ENCODE measurements around the gene TMEM95. TPM values are rescaled to one million over a fixed set of nuclear protein-coding genes. Genes with fewer than 3 reads are reported as not detected.
A peak's percentile ranks its signal among the peaks of the same experiment; 100 is the strongest.

The TMEM95 gene
- total and polyA plus RNA-seq, 8 donors: not detected

- Histone ChIP-seq H3K4me3 (peak within 1 kb of the TSS; percentile 59 to 61), H3K9me3 (no peaks in the 10 kb centered on the region), H3K27me3 (peaks cover 0 to 37% of the 10 kb centered on the region in 2 donors), H3K4me1 (peaks cover 7 to 26% of the 10 kb centered on the region in 2 donors), H3K36me3 (no peaks in the 10 kb centered on the region), H3K27ac (peak within 1 kb of the TSS; percentile 87)
- DNase-seq (peak; percentile 97 to 99 (median 98)), ATAC-seq (peak; percentile 94)
- intact Hi-C loops (cut with DNase I): no loop called here
- TF ChIP-seq, protein P1, sequence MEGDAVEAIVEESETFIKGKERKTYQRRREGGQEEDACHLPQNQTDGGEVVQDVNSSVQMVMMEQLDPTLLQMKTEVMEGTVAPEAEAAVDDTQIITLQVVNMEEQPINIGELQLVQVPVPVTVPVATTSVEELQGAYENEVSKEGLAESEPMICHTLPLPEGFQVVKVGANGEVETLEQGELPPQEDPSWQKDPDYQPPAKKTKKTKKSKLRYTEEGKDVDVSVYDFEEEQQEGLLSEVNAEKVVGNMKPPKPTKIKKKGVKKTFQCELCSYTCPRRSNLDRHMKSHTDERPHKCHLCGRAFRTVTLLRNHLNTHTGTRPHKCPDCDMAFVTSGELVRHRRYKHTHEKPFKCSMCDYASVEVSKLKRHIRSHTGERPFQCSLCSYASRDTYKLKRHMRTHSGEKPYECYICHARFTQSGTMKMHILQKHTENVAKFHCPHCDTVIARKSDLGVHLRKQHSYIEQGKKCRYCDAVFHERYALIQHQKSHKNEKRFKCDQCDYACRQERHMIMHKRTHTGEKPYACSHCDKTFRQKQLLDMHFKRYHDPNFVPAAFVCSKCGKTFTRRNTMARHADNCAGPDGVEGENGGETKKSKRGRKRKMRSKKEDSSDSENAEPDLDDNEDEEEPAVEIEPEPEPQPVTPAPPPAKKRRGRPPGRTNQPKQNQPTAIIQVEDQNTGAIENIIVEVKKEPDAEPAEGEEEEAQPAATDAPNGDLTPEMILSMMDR (IDR thresholded peaks at IDR 0.05): peak in 1 of 2 donors; percentile 15
These were observed 49.2 kb downstream of the TMEM95 start, which contains the start of gene TMEM256 for GRCh38 chr17:7403977-7404736. TMEM256 (minus strand) TSS chr17:7404097; CDS start chr17:7404084, 13 bp downstream.

- Histone ChIP-seq H3K27ac (peak overlapping the region; percentile 87), H3K27me3 (peaks cover 0 to 37% of the 10 kb centered on the region in 2 donors), H3K9me3 (no peaks in the 10 kb centered on the region), H3K4me1 (peaks cover 7 to 26% of the 10 kb centered on the region in 2 donors), H3K4me3 (peak overlapping the region; percentile 59 to 61), H3K36me3 (no peaks in the 10 kb centered on the region)
- peak in 1 of 4 donors; percentile 88 for DNase-seq
- TF ChIP-seq, protein P1 (IDR thresholded peaks at IDR 0.05): no peak
- intact Hi-C loops (cut with DNase I): no loop called here
- ATAC-seq: peak; percentile 53
These were observed 49.9 kb downstream of the TMEM95 start for GRCh38 chr17:7404737-7405349.

DNA sequence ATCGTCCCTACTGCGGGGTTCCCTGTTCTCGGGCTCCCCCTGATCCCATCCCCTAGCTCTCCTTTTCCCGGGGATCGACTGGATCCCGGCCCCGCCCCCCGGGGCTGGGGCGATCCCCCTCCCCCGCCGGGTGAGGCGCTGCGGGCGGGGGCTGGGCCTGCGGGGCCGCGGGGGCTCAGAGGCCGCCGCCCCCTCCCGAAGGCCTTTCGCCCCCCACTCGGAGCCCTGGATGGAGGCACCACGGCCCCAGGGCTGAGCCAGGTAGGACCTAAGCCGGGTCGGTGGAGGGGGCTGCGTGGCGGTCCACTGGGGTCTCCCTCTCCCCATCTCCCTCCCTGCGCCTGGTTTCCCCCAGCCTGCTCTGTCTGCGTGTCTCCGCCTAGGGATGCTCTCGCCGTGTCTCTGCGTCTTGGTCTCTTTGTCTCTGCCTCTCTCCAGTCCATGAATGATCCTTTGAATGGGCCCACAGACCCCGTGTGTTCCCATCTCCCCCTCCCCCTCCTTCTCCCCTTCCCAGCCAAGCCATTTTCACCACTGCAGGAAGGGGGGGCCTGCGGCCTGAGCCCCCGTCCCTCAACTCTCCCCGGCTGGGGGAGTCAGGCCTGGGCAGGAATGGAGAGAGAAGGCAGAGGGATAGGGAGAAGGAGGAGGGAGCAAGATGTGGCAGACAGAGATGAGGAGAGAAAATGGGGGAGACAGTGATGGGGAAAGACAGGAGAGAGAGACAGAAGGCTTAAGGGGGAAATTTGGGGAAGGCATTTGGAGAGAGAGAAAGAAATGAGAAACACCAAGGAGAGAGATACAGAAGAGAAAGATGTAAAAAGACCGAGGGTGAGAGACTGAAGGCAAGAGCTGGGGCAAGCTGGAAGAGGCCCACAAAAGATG is 50.6 kb downstream of the TMEM95 start:
- peaks cover 7 to 26% of the 10 kb centered on the region in 2 donors for H3K4me1 ChIP-seq
- H3K36me3 ChIP-seq: no peaks in the 10 kb centered on the region
- intact Hi-C loops (cut with DNase I): no loop called here
- H3K27ac ChIP-seq: peak overlapping the region; percentile 87
- no peaks in the 10 kb centered on the region for H3K9me3 ChIP-seq
- peak in 1 of 4 donors; percentile 22 for DNase-seq
- peak overlapping the region; percentile 59 to 61 for H3K4me3 ChIP-seq
- ATAC-seq: no peak
- H3K27me3 ChIP-seq: peaks cover 0 to 37% of the 10 kb centered on the region in 2 donors
- TF ChIP-seq, protein P1 (IDR thresholded peaks at IDR 0.05): no peak

GRCh38 chr17:7406235-7406825 is 51.4 kb downstream of the TMEM95 start:
- Histone ChIP-seq H3K36me3 (no peaks in the 10 kb centered on the region), H3K4me3 (no peak overlapping the region), H3K27me3 (peaks cover 0 to 37% of the 10 kb centered on the region in 2 donors), H3K4me1 (peaks cover 7 to 26% of the 10 kb centered on the region in 2 donors), H3K27ac (no peak overlapping the region), H3K9me3 (no peaks in the 10 kb centered on the region)
- TF ChIP-seq, protein P1 (IDR thresholded peaks at IDR 0.05): no peak
- no peak for DNase-seq
- ATAC-seq: no peak
- intact Hi-C loops (cut with DNase I): no loop called here

Other genes with a start within 250 kb of the TMEM95 start
Only the 30 nearest of the 36 such genes appear.
- gene ASGR1, start 175.8 kb upstream of the TMEM95 start, total RNA-seq: 1 to 10 TPM; 2.4 to 7.7 TPM
- 10 to 100 TPM in 4 of 6 donors, 1 to 10 TPM in 2; 8.7 to 13.0 (median 11.0) TPM for gene ASGR1, start 175.8 kb upstream of the TMEM95 start, polyA plus RNA-seq (ENCODE audit: insufficient read length in 6 of 6)
- gene DLG4, start 135.3 kb upstream of the TMEM95 start, total RNA-seq: 10 to 100 TPM; 25.9 to 33.8 TPM
- 10 to 100 TPM; 35.6 to 60.0 (median 47.6) TPM for gene DLG4, start 135.3 kb upstream of the TMEM95 start, polyA plus RNA-seq (ENCODE audit: insufficient read length in 6 of 6)
- 100 to 1,000 TPM; 610 to 654 TPM for gene ACADVL, start 135.2 kb upstream of the TMEM95 start, total RNA-seq
- gene ACADVL, start 135.2 kb upstream of the TMEM95 start, polyA plus RNA-seq (ENCODE audit: insufficient read length in 6 of 6): 100 to 1,000 TPM; 285 to 403 (median 362) TPM
- gene DVL2, start 120.6 kb upstream of the TMEM95 start, total RNA-seq: 10 to 100 TPM; 36.9 to 46.3 TPM
- 10 to 100 TPM; 51.7 to 59.7 (median 54.6) TPM for gene DVL2, start 120.6 kb upstream of the TMEM95 start, polyA plus RNA-seq (ENCODE audit: insufficient read length in 6 of 6)
- 10 to 100 TPM; 31.1 to 45.4 TPM for gene PHF23, start 115.7 kb upstream of the TMEM95 start, total RNA-seq
- gene PHF23, start 115.7 kb upstream of the TMEM95 start, polyA plus RNA-seq (ENCODE audit: insufficient read length in 6 of 6): 10 to 100 TPM; 32.8 to 51.2 (median 46.1) TPM
- 100 to 1,000 TPM; 545 to 559 TPM for gene GABARAP, start 112.7 kb upstream of the TMEM95 start, total RNA-seq
- gene GABARAP, start 112.7 kb upstream of the TMEM95 start, polyA plus RNA-seq (ENCODE audit: insufficient read length in 6 of 6): 100 to 1,000 TPM; 442 to 526 (median 470) TPM
- 100 to 1,000 TPM; 134 to 171 TPM for gene CTDNEP1, start 103.4 kb upstream of the TMEM95 start, total RNA-seq
- 100 to 1,000 TPM; 133 to 154 (median 146) TPM for gene CTDNEP1, start 103.4 kb upstream of the TMEM95 start, polyA plus RNA-seq (ENCODE audit: insufficient read length in 6 of 6)
- 10 to 100 TPM; 26.5 to 46.6 TPM for gene ELP5, start 102.9 kb upstream of the TMEM95 start, total RNA-seq
- gene ELP5, start 102.9 kb upstream of the TMEM95 start, polyA plus RNA-seq (ENCODE audit: insufficient read length in 6 of 6): 10 to 100 TPM; 36.6 to 49.7 (median 42.9) TPM
- gene CLDN7, start 92.7 kb upstream of the TMEM95 start, total RNA-seq: 100 to 1,000 TPM; 187 to 197 TPM
- gene CLDN7, start 92.7 kb upstream of the TMEM95 start, polyA plus RNA-seq (ENCODE audit: insufficient read length in 6 of 6): 10 to 100 TPM; 26.0 to 37.0 (median 34.8) TPM
- under 1 TPM; 0.60 to 0.85 TPM for gene SLC2A4, start 73.4 kb upstream of the TMEM95 start, total RNA-seq
- gene SLC2A4, start 73.4 kb upstream of the TMEM95 start, polyA plus RNA-seq (ENCODE audit: insufficient read length in 6 of 6): 1 to 10 TPM in 4 of 6 donors, under 1 TPM in 2; 0.93 to 1.5 (median 1.3) TPM
- gene YBX2, start 60.5 kb upstream of the TMEM95 start, total RNA-seq: under 1 TPM; 0.37 to 0.67 TPM
- gene YBX2, start 60.5 kb upstream of the TMEM95 start, polyA plus RNA-seq (ENCODE audit: insufficient read length in 6 of 6): 1 to 10 TPM; 1.3 to 2.5 (median 1.6) TPM
- 100 to 1,000 TPM; 307 to 622 TPM for gene EIF5A, start 47.5 kb upstream of the TMEM95 start, total RNA-seq
- 100 to 1,000 TPM; 213 to 323 (median 262) TPM for gene EIF5A, start 47.5 kb upstream of the TMEM95 start, polyA plus RNA-seq (ENCODE audit: insufficient read length in 6 of 6)
- 10 to 100 TPM; 48.2 to 54.9 TPM for gene GPS2, start 39.8 kb upstream of the TMEM95 start, total RNA-seq
- gene GPS2, start 39.8 kb upstream of the TMEM95 start, polyA plus RNA-seq (ENCODE audit: insufficient read length in 6 of 6): 100 to 1,000 TPM in 1 of 6 donors, 10 to 100 TPM in 5; 73.0 to 102 (median 81.9) TPM
- 10 to 100 TPM; 27.8 to 35.2 TPM for gene NEURL4, start 25.8 kb upstream of the TMEM95 start, total RNA-seq
- gene NEURL4, start 25.8 kb upstream of the TMEM95 start, polyA plus RNA-seq (ENCODE audit: insufficient read length in 6 of 6): 10 to 100 TPM; 22.2 to 36.8 (median 27.9) TPM
- gene ACAP1, start 18.6 kb upstream of the TMEM95 start, total RNA-seq: 10 to 100 TPM in 1 of 2 donors, 1 to 10 TPM in 1; 9.9 to 51.4 TPM
- gene ACAP1, start 18.6 kb upstream of the TMEM95 start, polyA plus RNA-seq (ENCODE audit: insufficient read length in 6 of 6): 10 to 100 TPM in 2 of 6 donors, 1 to 10 TPM in 4; 6.7 to 11.3 (median 8.1) TPM
- 10 to 100 TPM; 10.3 to 10.7 TPM for gene KCTD11, start 3.0 kb upstream of the TMEM95 start, total RNA-seq
- 10 to 100 TPM in 3 of 6 donors, 1 to 10 TPM in 3; 8.3 to 13.1 (median 9.9) TPM for gene KCTD11, start 3.0 kb upstream of the TMEM95 start, polyA plus RNA-seq (ENCODE audit: insufficient read length in 6 of 6)
- 1 to 10 TPM; 6.1 to 6.4 TPM for gene TNK1, start 25.9 kb downstream of the TMEM95 start, total RNA-seq
- 1 to 10 TPM; 5.3 to 8.7 (median 6.4) TPM for gene TNK1, start 25.9 kb downstream of the TMEM95 start, polyA plus RNA-seq (ENCODE audit: insufficient read length in 6 of 6)
- 10 to 100 TPM; 42.0 to 42.7 TPM for gene PLSCR3, start 39.4 kb downstream of the TMEM95 start, total RNA-seq
- 10 to 100 TPM; 46.0 to 62.5 (median 57.7) TPM for gene PLSCR3, start 39.4 kb downstream of the TMEM95 start, polyA plus RNA-seq (ENCODE audit: insufficient read length in 6 of 6)
- 10 to 100 TPM; 50.7 to 56.0 TPM for gene TMEM256, start 48.9 kb downstream of the TMEM95 start, total RNA-seq
- 10 to 100 TPM; 70.7 to 75.7 (median 72.5) TPM for gene TMEM256, start 48.9 kb downstream of the TMEM95 start, polyA plus RNA-seq (ENCODE audit: insufficient read length in 6 of 6)
- gene NLGN2, start 52.7 kb downstream of the TMEM95 start, total RNA-seq: 10 to 100 TPM; 14.8 to 20.1 TPM
- 10 to 100 TPM; 25.3 to 34.4 (median 30.1) TPM for gene NLGN2, start 52.7 kb downstream of the TMEM95 start, polyA plus RNA-seq (ENCODE audit: insufficient read length in 6 of 6)
- gene SPEM1, start 65.2 kb downstream of the TMEM95 start, total RNA-seq: not detected
- not detected for gene SPEM1, start 65.2 kb downstream of the TMEM95 start, polyA plus RNA-seq (ENCODE audit: insufficient read length in 6 of 6)
- not detected for gene SPEM2, start 70.5 kb downstream of the TMEM95 start, total RNA-seq
- not detected for gene SPEM2, start 70.5 kb downstream of the TMEM95 start, polyA plus RNA-seq (ENCODE audit: insufficient read length in 6 of 6)
- gene SPEM3, start 73.7 kb downstream of the TMEM95 start, total RNA-seq: not detected
- gene SPEM3, start 73.7 kb downstream of the TMEM95 start, polyA plus RNA-seq (ENCODE audit: insufficient read length in 6 of 6): not detected
- gene TMEM102, start 80.3 kb downstream of the TMEM95 start, total RNA-seq: 1 to 10 TPM; 7.2 to 9.6 TPM
- 1 to 10 TPM; 2.1 to 3.3 (median 2.6) TPM for gene TMEM102, start 80.3 kb downstream of the TMEM95 start, polyA plus RNA-seq (ENCODE audit: insufficient read length in 6 of 6)
- 1 to 10 TPM in 1 of 2 donors, under 1 TPM in 1; 0.97 to 1.7 TPM for gene FGF11, start 84.4 kb downstream of the TMEM95 start, total RNA-seq
- 1 to 10 TPM; 1.7 to 2.8 (median 2.3) TPM for gene FGF11, start 84.4 kb downstream of the TMEM95 start, polyA plus RNA-seq (ENCODE audit: insufficient read length in 6 of 6)
- gene CHRNB1, start 89.9 kb downstream of the TMEM95 start, total RNA-seq: 10 to 100 TPM; 10.6 to 12.1 TPM
- gene CHRNB1, start 89.9 kb downstream of the TMEM95 start, polyA plus RNA-seq (ENCODE audit: insufficient read length in 6 of 6): 10 to 100 TPM in 2 of 6 donors, 1 to 10 TPM in 4; 7.0 to 10.3 (median 9.6) TPM
- gene ZBTB4, start 124.5 kb downstream of the TMEM95 start, total RNA-seq: 10 to 100 TPM; 46.2 to 63.2 TPM
- gene ZBTB4, start 124.5 kb downstream of the TMEM95 start, polyA plus RNA-seq (ENCODE audit: insufficient read length in 6 of 6): 10 to 100 TPM; 39.7 to 49.7 (median 42.8) TPM
- gene SLC35G6, start 126.3 kb downstream of the TMEM95 start, total RNA-seq: not detected
- under 1 TPM; 0.17 to 0.35 (median 0.35) TPM for gene SLC35G6, start 126.3 kb downstream of the TMEM95 start, polyA plus RNA-seq (ENCODE audit: insufficient read length in 6 of 6)
- 100 to 1,000 TPM in 1 of 2 donors, 10 to 100 TPM in 1; 90.8 to 116 TPM for gene POLR2A, start 129.2 kb downstream of the TMEM95 start, total RNA-seq
- 100 to 1,000 TPM in 4 of 6 donors, 10 to 100 TPM in 2; 97.2 to 118 (median 109) TPM for gene POLR2A, start 129.2 kb downstream of the TMEM95 start, polyA plus RNA-seq (ENCODE audit: insufficient read length in 6 of 6)
- 10 to 100 TPM; 48.5 to 50.5 TPM for gene TNFSF12, start 193.9 kb downstream of the TMEM95 start, total RNA-seq
- gene TNFSF12, start 193.9 kb downstream of the TMEM95 start, polyA plus RNA-seq (ENCODE audit: insufficient read length in 6 of 6): 10 to 100 TPM; 23.6 to 30.7 (median 28.4) TPM